Activated T-helper 17 cell treated with anti-CD3 and anti-CD28 coated beads, Interleukin-2, amount 50 U/mL, for 72 hours (primary cell): ENCODE measurements around the gene ITPKB. TPM values are rescaled to one million over a fixed set of nuclear protein-coding genes. Genes with fewer than 3 reads are reported as not detected.
A peak's percentile ranks its signal among the peaks of the same experiment; 100 is the strongest.

Experiments
- ATAC-seq: fragments of 150-1000 bp; cut with Tn5 transposase; replicated peaks from 2 replicates; pipeline ENCODE4 v1.10.0; 2021; ENCODE audit warnings: mild to moderate bottlenecking, moderate library complexity
- H3K27ac Mint-ChIP-seq: one replicate; pipeline ENCODE4 v1.8.0; 2022; ENCODE audit warnings: mixed read lengths
- H3K27me3 Mint-ChIP-seq: one replicate; pipeline ENCODE4 v1.8.0; 2022; ENCODE audit warnings: mixed read lengths
- H3K36me3 Mint-ChIP-seq: one replicate; pipeline ENCODE4 v1.8.0; 2022; ENCODE audit warnings: low read depth, mild to moderate bottlenecking, mixed read lengths
- H3K4me1 Mint-ChIP-seq: one replicate; pipeline ENCODE4 v1.8.0; 2022; ENCODE audit warnings: mixed read lengths
- H3K4me3 Mint-ChIP-seq: one replicate; pipeline ENCODE4 v1.8.0; 2022; ENCODE audit warnings: mild to moderate bottlenecking, mixed read lengths
- H3K9me3 Mint-ChIP-seq: one replicate; pipeline ENCODE4 v1.8.0; 2022; ENCODE audit warnings: mixed read lengths
- total RNA-seq, 2 donors: library from RNA; stranded (reverse); gene quantifications; one replicate each; pipeline ENCODE4 v1.2.3, GENCODE V29; 2022

ITPKB gene
- total RNA-seq, 2 donors from 2014 or later, result 30.1 to 39.2 TPM

DNA sequence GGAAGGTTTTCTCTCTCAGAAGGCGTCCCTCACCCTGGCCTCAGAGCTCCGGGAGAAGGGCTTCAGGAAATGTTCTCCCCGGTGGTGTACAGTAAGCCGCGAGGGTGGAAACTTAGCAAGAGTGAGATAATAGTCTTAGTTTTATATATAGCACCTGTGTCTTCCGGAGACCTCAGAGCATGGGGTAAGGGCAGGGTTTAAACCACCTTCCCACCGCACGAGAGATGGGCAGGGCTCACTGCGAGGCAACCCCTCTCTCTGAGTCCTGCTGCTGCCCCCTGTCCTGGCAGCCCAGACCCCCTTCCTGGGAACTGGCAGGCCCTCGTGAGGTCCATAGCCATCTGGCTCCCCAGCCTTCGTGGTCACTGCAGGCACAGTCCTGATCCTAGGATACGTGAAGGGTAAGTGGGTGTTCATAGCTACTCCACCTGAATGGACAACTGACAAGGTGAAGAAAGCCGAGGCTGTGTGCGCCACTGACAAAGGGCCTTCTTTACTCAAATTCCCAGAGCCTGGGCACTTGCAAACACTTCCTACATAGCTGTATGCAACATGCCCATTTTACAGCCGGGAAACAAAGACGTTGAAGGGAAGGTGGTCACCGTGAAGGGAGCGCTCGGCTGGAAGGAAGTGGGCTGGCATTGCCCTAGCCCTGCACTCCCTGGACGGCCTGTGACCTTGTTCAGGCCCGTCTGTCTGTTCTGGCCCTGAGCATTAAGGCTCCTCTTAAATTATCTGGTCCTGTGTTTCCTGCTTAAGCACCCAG is 26.9 kb downstream of the ITPKB start:
- Mint-ChIP-seq H3K36me3 (peaks cover 56% of the 10 kb centered on the region), H3K4me3 (peak overlapping the region; percentile 68), H3K27ac (peak overlapping the region; percentile 65), H3K4me1 (peaks cover 75% of the 10 kb centered on the region), H3K27me3 (no peaks in the 10 kb centered on the region), H3K9me3 (peaks cover 4% of the 10 kb centered on the region)
- ATAC-seq, result peak; percentile 75

- H3K27me3 Mint-ChIP-seq, result no peaks in the 10 kb centered on the region
- peaks cover 71% of the 10 kb centered on the region for H3K4me1 Mint-ChIP-seq
- H3K36me3 Mint-ChIP-seq, result peaks cover 61% of the 10 kb centered on the region
- peaks cover 4% of the 10 kb centered on the region for H3K9me3 Mint-ChIP-seq
- ATAC-seq, result no peak
- peak overlapping the region; percentile 68 for H3K4me3 Mint-ChIP-seq
- peak overlapping the region; percentile 87 for H3K27ac Mint-ChIP-seq
Measured at GRCh38 chr1:226710501-226710900, 28.6 kb downstream of the ITPKB start.

DNA sequence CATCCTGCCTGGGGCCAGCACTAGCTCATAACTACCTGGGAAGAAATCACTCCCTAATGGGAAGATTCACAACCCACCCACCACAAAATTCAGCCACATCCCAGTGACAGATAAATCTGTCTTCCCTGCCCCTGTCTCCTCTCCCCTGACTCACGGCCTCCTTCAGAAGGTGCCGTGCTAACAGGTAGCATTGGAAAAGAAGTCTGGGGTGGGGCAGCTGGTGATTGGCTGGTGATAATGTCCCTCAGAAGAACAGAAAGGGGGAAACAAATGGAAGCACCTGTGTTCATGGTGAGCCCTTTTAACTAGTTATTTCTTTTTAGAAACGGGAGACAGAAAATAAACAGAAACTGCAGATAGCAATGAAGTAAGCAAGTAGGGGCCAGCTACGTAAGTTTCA is 29.1 kb downstream of the ITPKB start:
- Mint-ChIP-seq H3K4me1 (peaks cover 68% of the 10 kb centered on the region), H3K27ac (peak overlapping the region; percentile 87), H3K4me3 (peak overlapping the region; percentile 68), H3K36me3 (peaks cover 61% of the 10 kb centered on the region), H3K9me3 (peaks cover 4% of the 10 kb centered on the region), H3K27me3 (no peaks in the 10 kb centered on the region)
- ATAC-seq, result no peak

DNA sequence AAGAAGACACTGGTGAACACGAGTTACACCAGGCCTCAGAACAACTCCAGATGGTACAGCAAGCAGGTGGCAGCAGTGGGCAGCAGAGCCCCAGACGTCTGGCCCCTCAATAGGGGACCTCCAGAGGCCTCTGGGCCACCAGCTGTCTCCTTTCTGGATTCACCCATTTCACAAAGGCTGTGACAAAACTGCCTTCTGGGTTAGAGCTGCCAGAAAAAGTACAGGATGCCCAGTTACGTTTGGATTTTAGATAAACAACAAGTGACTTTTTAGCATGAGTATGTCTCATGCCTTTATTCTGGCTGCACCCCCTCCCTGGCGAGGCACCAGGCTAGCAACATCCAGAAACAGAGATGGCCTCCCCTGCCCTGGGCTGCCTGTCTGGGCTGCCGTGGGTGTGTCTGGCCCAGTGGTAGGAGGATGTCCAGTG is 30.1 kb downstream of the ITPKB start:
- Mint-ChIP-seq H3K4me1 (peaks cover 58% of the 10 kb centered on the region), H3K9me3 (no peaks in the 10 kb centered on the region), H3K27ac (peak overlapping the region; percentile 87), H3K36me3 (peaks cover 63% of the 10 kb centered on the region), H3K27me3 (no peaks in the 10 kb centered on the region), H3K4me3 (peak overlapping the region; percentile 68)
- ATAC-seq, result no peak

DNA sequence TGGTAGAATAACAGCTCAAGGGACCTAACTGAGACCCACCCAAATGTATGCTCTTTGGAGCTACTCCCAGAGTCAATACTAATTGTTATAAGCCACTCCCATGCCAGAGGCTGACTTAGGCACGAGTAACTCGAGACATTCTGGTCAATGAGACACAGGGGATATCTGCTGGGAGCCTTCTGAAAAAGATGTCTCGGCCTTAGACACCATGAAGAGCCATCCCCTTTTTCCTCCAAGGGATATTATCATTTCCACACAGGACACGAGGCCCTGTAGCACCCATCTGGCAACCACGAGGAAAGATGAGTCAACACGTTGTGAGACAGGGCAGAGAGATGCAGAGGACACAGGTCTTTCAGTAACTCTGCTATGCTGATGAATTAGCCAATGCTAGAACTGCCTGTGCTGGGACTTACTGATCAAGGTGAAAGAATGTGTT is 30.7 kb downstream of the ITPKB start:
- H3K4me1 Mint-ChIP-seq, result peaks cover 52% of the 10 kb centered on the region
- H3K36me3 Mint-ChIP-seq, result peaks cover 62% of the 10 kb centered on the region
- no peaks in the 10 kb centered on the region for H3K27me3 Mint-ChIP-seq
- H3K27ac Mint-ChIP-seq, result peak overlapping the region; percentile 87
- H3K4me3 Mint-ChIP-seq, result peak overlapping the region; percentile 68
- no peaks in the 10 kb centered on the region for H3K9me3 Mint-ChIP-seq
- peak; percentile 80 for ATAC-seq

DNA sequence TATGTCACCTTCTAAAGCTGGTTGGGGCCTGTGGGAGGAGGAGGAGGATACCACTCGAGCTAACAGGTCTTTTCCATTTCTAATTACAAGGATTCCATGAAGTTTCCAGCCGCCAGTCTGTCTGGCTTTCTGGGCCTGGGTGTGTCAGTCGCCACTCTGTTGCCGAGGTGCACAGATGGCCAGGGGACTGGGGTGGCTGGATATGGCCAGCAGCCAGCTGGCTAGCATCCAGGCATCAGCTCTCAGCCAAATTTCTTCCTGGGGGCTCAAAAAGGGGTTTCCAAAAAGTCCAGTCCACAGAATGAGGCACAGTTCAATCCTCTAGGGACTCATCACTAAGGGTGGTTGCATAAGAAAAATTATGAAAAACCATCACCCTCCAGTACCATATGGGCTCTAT is 32.4 kb downstream of the ITPKB start:
- no peaks in the 10 kb centered on the region for H3K9me3 Mint-ChIP-seq
- no peaks in the 10 kb centered on the region for H3K27me3 Mint-ChIP-seq
- peaks cover 40% of the 10 kb centered on the region for H3K4me1 Mint-ChIP-seq
- no peak overlapping the region for H3K27ac Mint-ChIP-seq
- H3K4me3 Mint-ChIP-seq, result no peak overlapping the region
- ATAC-seq, result no peak
- peaks cover 60% of the 10 kb centered on the region for H3K36me3 Mint-ChIP-seq

DNA sequence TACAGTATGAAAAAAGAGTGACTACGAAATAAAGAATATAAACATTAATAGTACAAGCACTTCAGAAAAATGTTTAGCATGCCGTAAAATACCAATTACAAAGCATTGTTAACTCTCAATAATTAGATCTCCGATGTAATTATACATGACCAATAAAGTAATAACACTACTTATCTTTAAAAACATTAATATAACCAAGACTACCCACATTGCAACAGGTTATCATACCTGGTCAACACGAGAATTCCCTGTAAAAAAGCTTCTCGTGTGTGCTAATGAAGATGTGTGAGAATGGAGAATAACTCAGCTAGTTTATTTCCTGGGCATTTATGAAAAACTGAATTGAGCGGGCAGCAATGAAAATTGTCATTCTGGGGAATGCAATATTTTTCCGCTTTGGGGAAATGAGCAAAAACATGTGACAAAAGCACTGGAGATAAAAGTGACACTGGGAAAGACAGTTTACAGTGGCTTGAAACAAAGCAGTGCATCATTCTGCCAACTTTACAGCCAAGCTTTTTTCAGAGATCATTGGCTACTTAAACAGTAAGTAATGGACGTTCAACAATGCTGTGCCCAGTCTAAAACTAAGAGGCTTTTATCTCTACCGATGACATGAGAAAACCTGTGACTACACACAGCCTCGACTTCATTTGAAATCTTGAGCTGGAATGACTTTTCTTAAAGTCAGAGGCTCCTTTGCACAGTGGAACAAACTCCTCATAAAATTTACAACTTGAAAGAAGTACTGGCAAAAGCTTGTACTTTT is 34.7 kb downstream of the ITPKB start:
- Mint-ChIP-seq H3K9me3 (no peaks in the 10 kb centered on the region), H3K27me3 (no peaks in the 10 kb centered on the region), H3K4me3 (peak overlapping the region; percentile 87), H3K36me3 (peaks cover 58% of the 10 kb centered on the region), H3K27ac (peak overlapping the region; percentile 89), H3K4me1 (peaks cover 27% of the 10 kb centered on the region)
- no peak for ATAC-seq

GRCh38 chr1:226702957-226703831 is 35.9 kb downstream of the ITPKB start:
- Mint-ChIP-seq H3K36me3 (peaks cover 54% of the 10 kb centered on the region), H3K27me3 (no peaks in the 10 kb centered on the region), H3K27ac (peak overlapping the region; percentile 91), H3K9me3 (no peaks in the 10 kb centered on the region), H3K4me3 (peak overlapping the region; percentile 87), H3K4me1 (peaks cover 27% of the 10 kb centered on the region)
- ATAC-seq, result peak; percentile 86

DNA sequence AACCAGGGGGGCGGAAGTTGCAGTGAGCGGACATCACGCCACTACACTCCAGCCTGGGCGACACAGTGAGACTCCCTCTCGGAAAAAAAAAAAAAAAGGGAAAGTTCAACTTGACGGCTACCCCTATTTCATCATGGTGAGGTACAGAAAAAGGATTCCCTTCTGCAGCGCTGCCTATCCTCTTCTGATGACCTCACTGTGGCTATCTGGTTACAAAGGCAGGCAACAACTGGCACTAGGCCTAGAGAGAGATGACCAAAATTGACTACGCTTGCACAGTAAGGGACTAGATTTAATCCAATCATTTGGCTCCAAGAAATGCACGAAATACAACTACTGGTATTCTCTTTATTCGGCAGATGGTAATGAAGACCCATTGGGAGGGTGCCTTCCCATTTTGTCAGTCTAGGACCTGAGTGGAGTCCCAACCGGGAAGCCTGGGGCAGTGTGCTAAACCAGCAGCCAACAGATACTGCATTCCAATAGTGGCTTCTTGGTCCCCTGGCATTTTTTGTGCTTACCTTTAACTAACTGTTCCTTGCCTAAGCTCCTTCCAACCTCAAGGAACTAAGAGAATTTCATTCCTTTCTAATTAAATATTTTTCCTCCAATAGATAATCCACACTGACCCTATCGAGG is 36.6 kb downstream of the ITPKB start:
- H3K4me1 Mint-ChIP-seq, result peaks cover 28% of the 10 kb centered on the region
- H3K4me3 Mint-ChIP-seq, result peak overlapping the region; percentile 87
- H3K9me3 Mint-ChIP-seq, result no peaks in the 10 kb centered on the region
- H3K36me3 Mint-ChIP-seq, result peaks cover 52% of the 10 kb centered on the region
- H3K27me3 Mint-ChIP-seq, result no peaks in the 10 kb centered on the region
- no peak for ATAC-seq
- H3K27ac Mint-ChIP-seq, result peak overlapping the region; percentile 91

- Mint-ChIP-seq H3K27ac (peak overlapping the region; percentile 88), H3K4me3 (peak overlapping the region; percentile 55), H3K27me3 (no peaks in the 10 kb centered on the region), H3K36me3 (peaks cover 51% of the 10 kb centered on the region), H3K4me1 (peaks cover 42% of the 10 kb centered on the region), H3K9me3 (no peaks in the 10 kb centered on the region)
- peak; percentile 18 for ATAC-seq
Measured at GRCh38 chr1:226700861-226701260, 38.2 kb downstream of the ITPKB start.

- Mint-ChIP-seq H3K4me1 (peaks cover 48% of the 10 kb centered on the region), H3K4me3 (peak overlapping the region; percentile 74), H3K9me3 (no peaks in the 10 kb centered on the region), H3K27ac (peak overlapping the region; percentile 88), H3K36me3 (peaks cover 35% of the 10 kb centered on the region), H3K27me3 (no peaks in the 10 kb centered on the region)
- no peak for ATAC-seq
Measured at GRCh38 chr1:226699166-226699565, 39.9 kb downstream of the ITPKB start.

DNA sequence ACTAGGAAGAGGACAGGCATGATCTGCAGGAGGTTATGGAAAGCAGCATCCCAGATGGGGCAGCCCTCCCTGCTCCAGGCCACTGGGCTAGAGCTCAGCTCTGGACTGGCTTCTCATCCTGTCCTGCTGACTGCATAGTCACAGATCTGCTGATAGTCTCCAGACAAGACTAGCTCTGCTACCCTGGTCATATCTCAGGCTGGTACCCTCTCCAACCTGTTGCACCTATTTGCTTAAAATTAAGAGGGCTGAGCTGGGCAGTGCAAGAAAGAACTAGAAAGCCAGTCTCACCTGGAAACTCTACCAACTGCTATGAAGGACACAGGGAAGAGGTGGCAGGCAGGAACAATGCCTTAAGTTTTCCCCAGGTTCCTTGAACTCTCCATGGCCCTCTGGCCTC is 40.4 kb downstream of the ITPKB start:
- Mint-ChIP-seq H3K27me3 (no peaks in the 10 kb centered on the region), H3K36me3 (peaks cover 34% of the 10 kb centered on the region), H3K4me1 (peaks cover 48% of the 10 kb centered on the region), H3K9me3 (no peaks in the 10 kb centered on the region), H3K27ac (peak overlapping the region; percentile 88), H3K4me3 (peak overlapping the region; percentile 74)
- ATAC-seq, result no peak

DNA sequence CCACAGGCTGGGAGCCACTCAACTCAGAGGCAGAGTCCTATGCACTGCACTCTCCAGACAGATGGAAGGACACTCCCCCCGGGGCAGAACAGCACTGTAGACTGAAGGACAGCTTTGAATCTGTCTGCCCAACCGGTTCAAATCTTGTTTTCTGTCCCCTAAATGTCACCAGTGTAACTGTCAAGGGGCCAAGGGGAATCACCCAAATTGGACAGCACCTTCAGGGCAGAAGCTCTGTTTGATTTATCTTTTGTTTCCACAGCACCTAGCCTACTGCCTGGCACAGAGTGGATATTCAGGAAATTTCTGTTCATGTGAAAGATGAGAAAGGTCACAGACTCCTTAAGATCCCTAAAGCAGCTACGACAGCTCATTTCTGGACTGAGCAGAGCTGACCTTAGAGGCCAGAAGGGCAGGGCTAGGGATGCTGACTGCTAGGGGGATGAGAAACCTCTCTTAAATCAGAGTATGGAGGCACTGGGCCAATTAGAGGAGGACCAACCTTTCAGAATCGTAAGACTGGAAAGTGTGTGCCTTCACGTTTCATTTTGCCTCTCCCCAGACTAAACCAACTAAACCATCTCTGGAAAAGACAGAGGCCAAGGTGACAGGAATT is 41.0 kb downstream of the ITPKB start:
- H3K27me3 Mint-ChIP-seq, result no peaks in the 10 kb centered on the region
- ATAC-seq, result peak; percentile 12
- H3K36me3 Mint-ChIP-seq, result peaks cover 36% of the 10 kb centered on the region
- H3K4me3 Mint-ChIP-seq, result peak overlapping the region; percentile 74
- H3K9me3 Mint-ChIP-seq, result no peaks in the 10 kb centered on the region
- H3K4me1 Mint-ChIP-seq, result peaks cover 48% of the 10 kb centered on the region
- H3K27ac Mint-ChIP-seq, result peak overlapping the region; percentile 88
